Gastrocnemius medialis (tissue), 4 donors: Measurements from ENCODE around the gene PRKAR2B.

Source experiments
- CTCF ChIP-seq, 5 experiments: fragments of 450-650 bp in 3 of 5; fragments of 200-600 bp in 2 of 5; sonication (generic) in 2 of 5; IDR thresholded peaks in 4 of 5; conservative IDR thresholded peaks in 1 of 5; 1 replicate in 4 of 5; 2 replicates in 1 of 5; pipeline ENCODE4 v1.5.1; 2016 to 2019; ENCODE audit warnings: antibody characterized with exemption in 5 of 5, mild to moderate bottlenecking in 3 of 5, moderate library complexity in 3 of 5
- POLR2A ChIP-seq, 2 donors: fragments of 450-650 bp; IDR thresholded peaks; one replicate each; pipeline ENCODE4 v1.6.1; 2017; ENCODE audit warnings: antibody characterized with exemption in 2 of 2, mild to moderate bottlenecking in 2 of 2, moderate library complexity in 2 of 2

- TF ChIP-seq POLR2A (IDR thresholded peaks at IDR 0.05) (no peak), CTCF (IDR thresholded peaks at IDR 0.05 in 4 of 5, conservative IDR thresholded peaks at IDR 0.05 in 1 of 5) (no peak)
Observed at GRCh38 chr7:107063245-107064120, 19.0 kb downstream of the PRKAR2B start.
